HL-60/S4 (cell line): ENCODE measurements around the gene GDI2.
"Not testable (repeated sequence)": the region's sequence is repeated elsewhere in the genome, so short reads cannot be mapped to it uniquely, and the experiment has no call there.

Source experiments
- in situ Hi-C: fragments of 300-500 bp; cut with MboI; formaldehyde crosslinking; loops from 2 replicates; pipeline ENCODE4 v1.14.3; 2022; ENCODE audit warnings: low sequenced_read_pairs

GDI2 gene

DNA sequence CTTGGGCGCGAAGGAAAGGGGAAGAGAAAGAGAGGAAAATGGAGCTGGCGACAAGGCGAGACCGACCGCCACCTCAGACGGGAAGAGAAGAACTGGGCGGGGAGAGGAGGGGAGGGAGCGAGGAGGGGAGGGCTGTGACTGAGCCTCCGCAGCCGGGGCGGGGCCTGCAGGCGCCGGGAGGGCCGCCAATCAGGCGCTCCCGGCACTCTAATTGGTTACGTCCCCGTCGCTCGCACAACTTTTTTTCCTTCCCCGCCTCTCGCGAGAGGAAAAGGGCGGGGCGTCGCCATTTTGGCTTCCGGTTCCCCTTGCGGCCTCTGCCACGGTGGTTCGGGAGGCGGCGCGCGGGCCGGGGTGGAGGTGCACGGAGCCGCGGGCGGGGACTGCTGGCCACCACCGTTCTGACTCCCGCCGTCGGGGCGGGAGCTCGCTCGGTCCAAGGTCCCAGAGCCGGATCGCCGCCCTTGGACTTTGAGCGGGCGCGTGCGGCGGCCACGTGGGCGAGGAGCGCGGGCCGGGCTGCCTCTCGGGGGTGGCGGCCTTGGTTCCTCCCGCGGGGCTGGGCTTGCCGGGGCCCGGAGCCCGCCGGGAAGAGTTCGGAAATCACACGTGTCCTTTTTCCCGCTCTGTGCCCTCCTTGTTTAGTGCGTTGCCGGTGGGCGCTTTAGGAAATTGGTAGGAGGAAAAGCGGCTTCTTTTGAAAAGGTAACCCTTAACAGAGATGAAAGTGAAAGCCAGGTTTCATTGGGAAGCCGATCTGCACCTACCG lies at the start of gene GDI2:
TSS of gene GDI2 (minus strand) at position 94 of the 769 bp plus-strand sequence. CDS start 176 bp downstream, outside the sequence.
- in situ Hi-C loops, result no loop called here

DNA sequence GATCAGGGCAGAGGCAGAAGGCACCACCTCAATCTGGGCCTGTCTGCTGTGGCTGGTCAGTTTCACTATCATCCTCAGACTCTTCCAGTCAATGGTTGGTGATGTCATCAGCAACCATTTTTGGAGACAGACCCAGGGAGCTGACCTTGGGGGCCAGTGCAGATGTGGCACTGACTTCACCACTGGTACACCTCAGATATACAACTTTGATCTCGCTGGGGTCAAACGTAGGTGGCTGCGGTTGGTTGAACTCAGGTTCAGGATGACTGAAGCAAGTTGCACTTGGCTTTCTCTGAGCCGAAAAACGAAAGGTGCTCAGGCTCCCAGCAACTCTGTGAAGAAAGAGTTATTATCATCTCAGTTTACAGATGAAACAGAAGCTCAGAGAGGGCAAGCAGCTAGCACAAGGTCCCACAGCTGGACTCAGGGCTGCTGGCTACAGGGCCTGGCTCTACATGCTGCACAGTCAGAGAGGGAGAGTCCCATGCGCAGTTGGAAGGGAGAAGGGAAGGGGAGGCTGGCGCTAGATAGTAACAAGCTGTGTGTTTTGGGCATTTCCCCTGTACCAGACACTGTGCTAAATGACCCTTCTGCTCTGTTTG lies 49.2 kb upstream of the GDI2 start:
- in situ Hi-C loops, result no loop called here

DNA sequence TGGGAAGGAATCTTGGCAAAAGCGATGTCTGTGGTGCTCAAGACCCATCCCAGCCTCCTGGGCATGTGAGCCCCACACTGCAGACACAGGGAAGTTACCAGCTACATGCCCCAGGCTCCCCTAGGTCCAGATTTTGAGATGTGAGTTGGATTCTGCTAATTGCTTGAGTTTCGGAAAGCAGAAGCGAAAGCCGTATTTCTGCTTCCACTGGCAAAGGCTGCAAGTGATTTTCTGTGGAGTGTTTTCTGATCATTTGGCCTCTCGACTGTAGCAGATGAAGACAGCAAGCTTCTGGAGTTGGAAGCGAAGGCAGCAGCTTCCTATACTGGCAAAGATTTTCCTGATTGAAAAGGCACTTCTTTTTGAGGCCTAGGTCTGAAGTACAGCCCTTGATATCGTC lies 46.8 kb upstream of the GDI2 start:
- in situ Hi-C loops, result no loop called here

DNA sequence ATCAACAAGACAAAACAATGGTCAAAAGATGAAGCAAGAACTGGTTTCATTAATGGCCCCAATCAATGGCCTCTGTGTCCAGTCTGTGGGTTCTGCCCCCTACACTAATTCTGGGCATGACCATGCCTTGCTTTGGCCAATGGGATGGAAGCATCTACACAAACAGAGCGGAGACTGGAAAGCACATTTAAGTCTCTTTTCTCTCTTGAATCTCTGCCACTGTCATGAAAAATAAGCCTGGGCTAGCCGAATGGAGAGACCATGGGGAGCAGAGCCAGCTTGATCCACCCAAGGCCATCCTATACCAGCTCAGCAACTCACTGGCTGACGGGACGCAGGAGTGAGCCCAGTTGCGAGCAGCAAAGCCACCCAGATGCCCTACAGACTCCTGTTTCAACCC lies 45.6 kb upstream of the GDI2 start:
- in situ Hi-C loops, result no loop called here

DNA sequence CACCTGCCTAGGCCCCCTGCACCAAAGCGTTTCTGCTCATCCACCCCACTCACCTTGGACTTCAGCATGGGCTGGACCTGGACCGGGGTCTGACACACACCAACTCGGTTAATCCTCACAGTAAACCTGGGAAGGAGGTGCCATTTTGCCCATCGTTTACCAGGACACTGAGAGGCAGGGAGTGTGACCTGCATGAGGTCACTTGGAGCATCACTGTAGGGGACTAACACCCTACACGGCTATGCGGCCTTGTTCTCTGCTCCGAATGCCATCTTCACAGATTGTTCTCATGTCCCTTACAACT lies 43.4 kb upstream of the GDI2 start:
- in situ Hi-C loops, result no loop called here

DNA sequence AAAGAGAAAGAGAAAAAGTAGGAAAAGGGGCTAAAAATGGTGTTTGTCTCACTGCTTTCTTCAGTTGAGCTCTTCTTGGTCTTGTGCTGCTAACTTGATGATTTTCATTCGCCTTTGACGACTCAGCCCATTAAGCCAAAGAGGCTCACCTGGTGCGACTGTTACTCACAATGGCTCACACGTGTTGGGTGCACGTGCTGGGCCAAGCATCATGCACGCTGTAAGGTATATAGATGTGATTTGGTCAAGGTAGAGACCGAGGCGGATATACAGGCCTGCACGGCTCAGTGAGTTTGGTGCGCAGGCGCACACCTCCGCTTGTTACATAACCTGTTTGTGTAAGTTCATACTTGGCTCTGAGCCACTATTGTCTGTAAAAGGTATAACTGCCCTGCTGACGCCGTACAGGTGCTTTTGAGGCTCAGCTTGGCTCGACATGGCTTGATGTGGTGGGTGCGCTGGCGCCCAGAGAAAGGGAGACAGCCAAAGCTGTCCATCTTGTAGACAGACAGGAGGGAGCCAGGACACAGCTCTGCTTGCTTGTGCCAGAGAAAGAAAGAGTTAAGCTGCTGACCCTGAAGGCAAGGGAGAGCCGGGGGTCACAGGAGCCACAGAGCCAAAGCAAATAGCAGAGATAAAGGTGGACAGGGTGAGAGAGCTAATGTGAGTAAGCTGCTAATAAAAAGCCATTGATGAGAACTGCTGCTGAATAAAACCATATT lies 42.9 kb upstream of the GDI2 start:
- in situ Hi-C loops, result no loop called here

DNA sequence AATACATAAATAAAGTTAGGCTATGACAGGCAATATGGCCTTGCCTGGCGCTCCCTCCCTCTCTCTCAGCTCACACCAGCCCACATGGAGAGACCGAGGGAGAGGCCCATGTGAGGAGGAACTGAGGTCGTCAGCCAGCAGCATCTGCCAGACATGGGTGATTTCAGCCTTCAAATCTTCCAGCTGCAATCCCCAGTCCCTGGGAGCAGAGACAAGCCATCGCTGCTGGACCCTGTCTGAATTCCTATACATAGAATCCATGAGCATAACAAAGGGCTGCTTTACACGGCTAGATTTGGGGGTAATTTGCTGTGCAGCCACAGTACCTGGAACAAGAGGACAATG lies 40.9 kb upstream of the GDI2 start:
- in situ Hi-C loops, result no loop called here

DNA sequence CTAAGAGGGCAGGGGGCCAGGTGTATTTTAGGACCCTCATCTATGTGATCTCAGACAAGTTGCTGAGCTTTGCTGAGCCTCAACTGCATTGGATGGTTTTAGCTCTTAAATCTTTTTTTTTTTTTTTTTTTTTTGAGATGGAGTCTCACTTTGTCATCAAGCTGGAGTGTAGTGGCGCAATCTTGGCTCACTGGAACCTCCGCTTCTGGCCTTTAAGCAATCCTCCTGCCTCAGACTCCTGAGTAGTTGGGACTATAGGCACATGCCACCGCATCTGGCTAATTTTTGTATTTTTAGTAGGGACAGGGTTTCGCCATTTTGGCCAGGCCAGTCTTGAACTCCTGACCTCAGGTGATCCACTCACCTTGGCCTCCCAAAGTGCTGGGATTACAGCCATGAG lies 33.4 kb upstream of the GDI2 start:
- in situ Hi-C loops, result not testable (repeated sequence)

DNA sequence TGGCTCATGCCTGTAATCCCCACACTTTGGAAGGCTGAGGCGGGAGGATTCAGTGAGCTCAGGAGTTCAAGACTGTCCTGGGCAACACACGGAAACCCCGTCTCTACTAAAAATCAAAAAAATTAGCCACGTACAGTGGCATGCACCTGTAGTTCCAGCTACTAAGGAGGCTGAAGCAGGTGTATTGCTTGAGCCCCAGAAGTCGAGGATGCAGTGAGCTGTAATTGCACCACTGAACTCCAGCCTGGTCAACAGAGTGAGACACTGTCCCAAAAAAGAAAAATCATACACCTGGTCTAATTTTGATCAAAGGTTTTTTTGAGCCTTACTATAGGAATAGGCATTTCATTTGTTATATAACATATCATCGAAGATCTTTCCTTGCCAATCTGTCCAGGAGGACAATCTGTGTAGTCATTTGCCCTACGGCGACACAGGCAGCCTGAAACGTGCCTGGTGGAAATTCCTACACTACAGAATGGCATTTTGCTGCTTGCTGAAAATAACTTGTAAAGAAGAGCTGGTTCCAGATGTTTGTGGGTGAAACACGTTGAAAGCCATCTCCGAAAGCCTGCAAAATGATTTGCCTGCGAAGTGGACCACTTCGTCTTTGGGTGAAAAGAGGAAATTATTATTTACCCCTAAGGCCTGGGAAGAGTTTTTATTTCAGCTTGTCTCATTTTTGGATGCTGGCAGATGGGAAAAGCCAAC lies 31.3 kb upstream of the GDI2 start:
- in situ Hi-C loops, result no loop called here

DNA sequence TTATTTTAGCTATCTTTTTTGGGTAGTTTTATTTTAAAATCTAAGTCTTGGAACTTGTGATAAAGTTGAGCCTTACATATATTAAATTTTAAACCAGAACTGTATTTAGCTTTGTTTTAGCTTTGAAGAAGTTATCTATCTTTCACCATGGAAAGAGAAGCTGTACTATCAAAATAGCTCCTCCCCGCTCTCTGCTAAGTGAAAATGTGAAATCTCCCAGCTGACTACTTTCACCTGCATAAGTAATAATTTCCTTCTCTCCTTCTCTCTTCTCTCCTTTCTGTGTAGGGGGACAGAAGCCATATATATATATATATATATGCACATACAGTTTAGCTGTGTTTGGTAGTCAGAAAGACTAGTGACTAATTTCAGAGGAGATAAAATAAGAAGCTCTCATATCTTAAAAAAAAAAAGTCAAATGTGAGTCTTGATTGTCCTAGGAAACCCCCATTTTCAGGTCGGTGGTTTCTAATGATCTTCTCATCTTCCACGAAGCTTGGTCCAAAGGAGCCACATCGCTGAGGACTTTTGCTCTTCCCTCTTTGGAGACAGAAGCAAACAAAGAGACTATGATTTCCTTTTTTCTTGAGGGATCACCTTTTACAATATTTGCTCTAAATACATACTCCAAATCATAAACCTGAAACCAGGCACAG lies 30.6 kb upstream of the GDI2 start:
- in situ Hi-C loops, result no loop called here

DNA sequence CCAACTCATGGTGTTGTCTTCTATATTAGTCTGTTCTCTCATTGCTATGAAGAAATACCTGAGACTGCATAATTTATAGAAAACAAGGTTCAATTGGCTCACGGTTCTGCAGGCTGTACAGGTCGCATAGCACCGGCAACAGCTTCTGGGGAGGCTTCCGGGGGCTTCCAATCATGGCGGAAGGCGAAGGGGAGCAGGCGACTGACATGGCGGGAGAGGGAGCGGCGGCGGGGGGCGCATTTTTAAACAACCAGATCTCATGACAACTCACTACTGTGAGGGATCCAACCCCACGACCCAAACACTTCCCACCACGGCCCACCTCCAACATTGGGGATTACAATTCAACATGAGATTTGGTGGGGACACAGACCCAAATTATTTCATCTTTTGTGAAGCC lies 28.7 kb upstream of the GDI2 start:
- in situ Hi-C loops, result no loop called here

DNA sequence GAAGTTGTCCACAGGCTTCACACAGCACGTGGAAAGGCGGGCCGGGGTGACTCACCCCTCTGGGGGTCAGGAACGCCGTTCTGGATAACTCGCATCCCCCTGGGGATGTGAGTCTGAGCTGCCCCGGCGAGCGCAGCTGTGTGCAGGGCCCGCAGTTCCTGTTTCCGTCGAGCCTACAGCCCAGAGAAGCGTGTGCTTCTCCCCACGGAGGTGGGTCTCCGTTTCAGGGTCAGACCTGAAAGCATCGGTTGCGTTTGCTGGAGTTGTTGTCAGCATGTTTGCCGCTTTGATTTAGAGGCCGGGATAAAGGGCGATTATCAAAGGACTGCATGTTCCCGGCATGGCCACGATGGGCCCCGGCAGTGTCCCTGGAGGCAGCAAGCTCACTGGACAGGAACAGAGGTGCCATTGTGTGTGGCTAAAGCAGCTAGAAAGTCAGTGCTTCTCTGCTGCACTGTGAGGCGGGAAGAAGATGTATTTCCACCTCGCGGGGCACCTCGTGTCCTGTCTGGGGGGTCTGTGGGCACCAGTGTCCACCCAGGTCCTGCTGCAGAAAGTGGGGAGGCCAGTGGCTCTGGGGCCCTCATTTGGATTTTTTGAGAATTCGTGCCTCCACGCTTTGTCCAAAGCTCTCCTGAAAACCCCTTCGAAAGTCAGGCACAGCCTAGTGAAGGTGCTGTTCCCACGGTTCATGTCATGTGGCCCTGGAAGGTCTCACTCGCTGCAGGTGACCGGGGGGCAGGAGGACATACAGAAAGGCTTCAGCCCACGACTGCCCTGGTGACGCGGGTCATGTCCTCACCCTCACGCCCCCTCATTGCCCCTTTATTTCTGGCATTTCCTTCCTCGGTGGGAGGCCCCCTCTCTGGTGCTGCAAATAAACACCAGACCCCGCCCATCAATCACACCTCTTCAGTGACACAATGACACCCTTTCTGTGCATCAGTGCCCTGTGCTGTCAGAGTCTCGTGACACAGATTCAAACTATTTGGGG lies 27.4 kb upstream of the GDI2 start:
- in situ Hi-C loops, result no loop called here

DNA sequence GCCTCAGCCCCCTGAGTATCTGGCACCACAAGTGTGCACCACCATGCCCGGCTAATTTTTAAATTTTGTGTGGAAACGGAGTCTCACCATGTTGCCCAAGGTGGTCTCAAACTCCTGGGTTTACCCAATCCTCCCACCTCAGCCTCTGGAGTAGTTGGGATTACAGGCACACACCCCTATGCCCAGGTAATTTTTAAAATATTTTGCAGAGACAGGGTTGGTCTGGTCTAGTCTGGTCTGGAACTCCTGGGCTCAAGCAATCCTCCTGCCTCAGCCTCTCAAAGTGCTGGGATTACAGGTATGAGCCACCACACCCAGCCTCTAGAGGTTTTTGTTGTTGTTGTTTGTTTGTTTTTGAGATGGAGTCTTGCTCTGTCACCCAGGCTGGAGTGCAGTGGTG lies 22.9 kb upstream of the GDI2 start:
- in situ Hi-C loops, result not testable (repeated sequence)

DNA sequence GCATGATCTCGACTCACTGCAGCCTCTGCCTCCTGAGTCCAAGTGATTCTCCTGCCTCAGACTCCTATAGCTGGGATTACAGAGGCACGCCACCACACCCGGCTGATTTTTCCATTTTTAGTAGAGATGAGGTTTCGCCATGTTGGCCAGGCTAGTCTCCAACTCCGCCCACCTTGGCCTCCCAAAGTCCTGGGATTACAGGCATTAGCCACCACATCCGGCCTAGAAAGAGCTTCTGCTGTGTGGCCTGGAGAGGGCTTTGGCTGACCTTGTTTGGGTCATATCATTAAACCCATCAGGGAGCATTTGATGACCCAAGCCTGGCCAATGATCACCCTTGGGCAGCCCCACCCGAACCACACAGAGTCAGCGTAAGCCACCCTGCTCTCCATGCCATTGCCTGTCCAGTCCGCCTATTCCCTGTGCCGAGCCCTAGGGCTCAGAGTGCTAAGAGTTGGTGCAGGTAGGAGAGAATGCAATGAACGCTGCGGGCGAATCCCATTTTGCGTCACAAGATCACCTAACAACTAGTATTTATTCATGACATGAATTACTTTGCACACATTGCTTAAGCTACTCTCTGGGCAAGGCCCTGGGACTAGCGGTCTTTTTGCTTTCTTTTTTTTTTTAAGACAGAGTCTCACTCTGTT lies 22.3 kb upstream of the GDI2 start:
- in situ Hi-C loops, result no loop called here

DNA sequence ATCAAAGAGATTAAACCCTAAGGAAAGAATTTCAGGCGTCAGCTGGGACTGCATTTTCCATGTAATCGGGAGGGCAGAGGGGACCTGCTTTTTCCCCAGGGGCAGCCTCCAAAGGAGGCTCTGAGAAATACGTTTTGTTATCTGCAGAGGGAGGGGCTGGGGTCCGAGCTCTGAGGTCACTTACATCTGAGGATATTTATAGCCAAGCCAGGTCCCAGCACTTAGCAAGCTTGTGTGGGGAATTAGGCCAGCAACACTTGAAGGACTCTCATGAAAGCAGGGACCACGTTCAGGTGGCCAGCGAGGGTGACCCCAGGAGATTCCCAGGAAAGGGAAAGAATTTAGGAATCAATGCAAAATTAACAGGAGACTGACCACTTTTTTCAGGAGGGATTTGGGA lies 20.6 kb upstream of the GDI2 start:
- in situ Hi-C loops, result no loop called here

DNA sequence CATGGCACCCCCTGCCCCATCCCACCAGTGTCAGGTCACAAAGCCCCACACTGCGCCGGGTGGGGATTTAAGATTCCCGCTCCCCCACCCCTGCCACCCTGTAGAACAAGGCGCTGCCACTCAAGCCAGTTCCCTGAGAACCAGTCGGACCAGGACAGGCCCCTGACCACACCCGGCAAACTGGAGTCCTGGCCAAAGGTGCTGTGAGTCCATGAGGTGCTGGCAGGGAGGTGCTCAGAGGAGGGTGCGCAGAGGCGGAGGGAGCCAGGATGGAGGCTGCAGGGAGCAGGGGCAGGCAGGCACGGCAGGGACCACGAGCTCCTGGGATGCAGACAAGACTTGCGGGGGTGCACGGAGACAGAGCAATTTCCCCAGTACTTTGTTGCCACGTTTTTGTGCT lies 19.7 kb upstream of the GDI2 start:
- in situ Hi-C loops, result no loop called here

DNA sequence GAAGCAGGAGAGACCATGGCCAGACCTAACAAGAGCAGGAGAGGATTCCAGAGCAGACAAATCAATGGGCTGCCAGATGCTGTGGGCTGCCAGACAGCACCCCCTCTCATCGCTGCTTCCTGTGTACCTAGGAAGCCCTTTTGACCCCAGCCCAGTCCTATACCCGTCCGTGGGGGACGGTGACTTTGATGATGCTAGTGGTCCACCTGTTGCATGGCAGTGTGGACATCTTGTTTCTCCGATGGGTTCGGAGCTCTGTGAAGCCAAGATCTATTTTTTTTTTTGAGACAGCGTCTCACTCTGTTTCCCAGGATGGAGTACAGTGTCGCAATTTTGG lies 18.2 kb upstream of the GDI2 start:
- in situ Hi-C loops, result no loop called here

DNA sequence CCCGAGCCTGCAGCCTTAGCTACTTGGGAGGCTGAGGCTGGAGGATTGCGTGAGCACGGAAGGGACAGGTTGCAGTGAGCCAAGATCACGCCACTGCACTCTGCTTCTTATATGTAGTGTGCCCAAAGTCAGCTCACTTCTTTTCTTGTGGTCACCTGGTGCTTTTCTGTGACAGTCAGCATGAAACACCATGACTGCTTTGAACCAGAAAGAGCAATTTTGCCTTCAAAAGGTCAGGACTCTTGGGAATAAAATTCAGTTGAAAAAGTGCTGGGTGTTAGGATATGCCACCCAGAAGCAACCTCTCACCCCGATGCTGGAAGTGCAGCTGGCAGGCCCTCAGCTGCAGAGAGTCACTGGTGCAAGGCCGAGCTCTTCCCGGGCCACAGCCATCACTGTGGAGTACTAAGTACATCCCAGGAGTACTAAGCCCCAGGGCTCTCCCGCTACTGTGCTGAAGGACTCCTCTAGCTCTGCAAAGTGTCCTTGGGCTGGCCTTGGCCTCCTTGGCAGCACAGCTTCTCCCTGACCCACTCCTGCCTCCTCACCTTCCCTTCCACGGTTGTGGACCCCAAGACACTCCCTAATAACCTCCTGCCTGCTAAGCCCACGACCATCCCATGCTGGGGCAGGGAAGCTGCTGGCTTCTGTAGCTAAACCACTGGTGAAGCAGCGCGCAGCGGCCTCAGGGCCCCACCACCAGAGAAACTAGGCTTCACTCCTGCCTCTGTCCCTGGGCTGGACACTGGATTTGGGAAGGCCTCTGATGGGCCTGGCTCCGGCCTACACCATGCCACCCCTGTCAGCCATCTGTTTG lies 17.6 kb upstream of the GDI2 start:
- in situ Hi-C loops, result no loop called here

DNA sequence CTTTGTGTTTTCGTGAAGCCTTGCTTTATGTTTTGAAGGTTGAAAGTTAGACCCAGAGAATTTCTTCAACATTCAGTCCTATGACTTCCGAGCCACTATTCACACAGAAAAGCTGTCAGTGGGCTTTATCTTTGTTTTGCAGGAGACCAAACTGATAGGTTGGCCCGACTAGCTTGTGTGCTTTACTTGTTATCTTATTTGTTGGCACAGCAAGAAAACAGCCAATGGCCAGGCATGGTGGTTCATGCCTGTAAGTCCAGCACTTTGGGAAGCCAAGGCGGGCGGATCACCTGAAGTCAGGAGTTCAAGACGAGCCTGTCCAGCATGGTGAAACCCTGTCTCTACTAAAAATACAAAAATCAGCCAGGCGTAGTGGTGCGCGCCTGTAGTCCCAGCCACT lies 16.0 kb upstream of the GDI2 start:
- in situ Hi-C loops, result no loop called here
